HCT116 (cell line): ENCODE measurements around the gene DGKK.

Experiments used
- CEBPB ChIP-seq: IDR thresholded peaks from 2 replicates; pipeline ENCODE4 v1.6.1; 2012; ENCODE audit warnings: low read depth
- EGR1 ChIP-seq: IDR thresholded peaks from 2 replicates; pipeline ENCODE4 v1.6.1; 2012; ENCODE audit warnings: low read depth
- ELF1 ChIP-seq: IDR thresholded peaks from 2 replicates; pipeline ENCODE4 v1.6.1; 2012; ENCODE audit warnings: low read depth, borderline replicate concordance
- EZH2 ChIP-seq: fragments of 200-600 bp; sonication (generic); IDR thresholded peaks from 2 replicates; pipeline ENCODE4 v1.6.1; 2017; ENCODE audit warnings: antibody characterized with exemption, mixed run types
- POLR2AphosphoS5 ChIP-seq: IDR thresholded peaks from 2 replicates; pipeline ENCODE4 v1.6.1; 2011; ENCODE audit warnings: mild to moderate bottlenecking, low read depth, low read length, moderate library complexity
- SIN3A ChIP-seq: IDR thresholded peaks from 2 replicates; pipeline ENCODE4 v1.6.1; 2012; ENCODE audit warnings: low read depth
- SRF ChIP-seq: IDR thresholded peaks from 2 replicates; pipeline ENCODE4 v1.6.1; 2012; ENCODE audit warnings: low read depth
- TF ChIP-seq, protein P1 (sequence below), 3 experiments: fragments of 200-600 bp in 1 of 3; sonication (generic) in 1 of 3; IDR thresholded peaks in 2 of 3; conservative IDR thresholded peaks in 1 of 3; 2 replicates each; pipeline ENCODE4 v1.5.1; 2012 to 2017; ENCODE audit warnings: low read depth in 2 of 3, low read length in 2 of 3, antibody characterized with exemption in 1 of 3, borderline replicate concordance in 1 of 3, control low read depth in 1 of 3, mild to moderate bottlenecking in 1 of 3, mixed read lengths in 1 of 3, mixed run types in 1 of 3, moderate library complexity in 1 of 3; ENCODE audit not compliant: insufficient read depth in 1 of 3

DNA sequence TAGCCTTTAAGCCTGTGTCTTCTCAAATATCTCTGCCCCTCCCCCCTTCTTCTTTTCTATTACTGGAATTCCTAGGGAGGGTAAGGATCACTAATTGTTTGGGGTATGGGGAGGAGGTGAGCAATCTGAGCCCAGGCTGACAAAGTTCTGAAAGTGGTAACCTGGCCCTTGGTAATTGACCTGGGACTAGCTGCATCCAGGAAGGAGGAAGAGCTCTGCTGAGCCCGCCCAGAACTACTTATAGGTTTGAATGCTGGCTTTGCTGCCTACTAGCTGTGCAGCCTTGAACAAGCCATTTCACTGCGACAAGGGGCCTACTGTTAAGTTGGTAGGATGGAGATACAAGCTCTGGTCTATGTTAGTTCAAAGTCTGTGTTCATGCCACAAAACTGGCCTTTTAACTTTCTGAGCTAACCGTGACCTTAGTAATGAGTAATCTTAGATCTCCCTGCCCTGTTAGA lies 37.8 kb downstream of the DGKK start:
- no peak for TF ChIP-seq ELF1
- no peak for TF ChIP-seq POLR2AphosphoS5
- TF ChIP-seq, protein P1, sequence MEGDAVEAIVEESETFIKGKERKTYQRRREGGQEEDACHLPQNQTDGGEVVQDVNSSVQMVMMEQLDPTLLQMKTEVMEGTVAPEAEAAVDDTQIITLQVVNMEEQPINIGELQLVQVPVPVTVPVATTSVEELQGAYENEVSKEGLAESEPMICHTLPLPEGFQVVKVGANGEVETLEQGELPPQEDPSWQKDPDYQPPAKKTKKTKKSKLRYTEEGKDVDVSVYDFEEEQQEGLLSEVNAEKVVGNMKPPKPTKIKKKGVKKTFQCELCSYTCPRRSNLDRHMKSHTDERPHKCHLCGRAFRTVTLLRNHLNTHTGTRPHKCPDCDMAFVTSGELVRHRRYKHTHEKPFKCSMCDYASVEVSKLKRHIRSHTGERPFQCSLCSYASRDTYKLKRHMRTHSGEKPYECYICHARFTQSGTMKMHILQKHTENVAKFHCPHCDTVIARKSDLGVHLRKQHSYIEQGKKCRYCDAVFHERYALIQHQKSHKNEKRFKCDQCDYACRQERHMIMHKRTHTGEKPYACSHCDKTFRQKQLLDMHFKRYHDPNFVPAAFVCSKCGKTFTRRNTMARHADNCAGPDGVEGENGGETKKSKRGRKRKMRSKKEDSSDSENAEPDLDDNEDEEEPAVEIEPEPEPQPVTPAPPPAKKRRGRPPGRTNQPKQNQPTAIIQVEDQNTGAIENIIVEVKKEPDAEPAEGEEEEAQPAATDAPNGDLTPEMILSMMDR (IDR thresholded peaks at IDR 0.05 in 2 of 3, conservative IDR thresholded peaks at IDR 0.05 in 1 of 3; ENCODE audit: borderline replicate concordance in 1 of 3, insufficient read depth in 1 of 3, low read depth in 2 of 3, low read length in 2 of 3) = no peak
- TF ChIP-seq SIN3A = no peak
- TF ChIP-seq EZH2 = no peak
- TF ChIP-seq SRF = no peak
- TF ChIP-seq EGR1 = no peak
- no peak for TF ChIP-seq CEBPB
